ENCODE data around the gene PLCG2.
"Not testable (repeated sequence)": the region's sequence is repeated elsewhere in the genome, so short reads cannot be mapped to it uniquely, and the experiment has no call there.

Gene PLCG2

GRCh38 chr16:81877490-81877889 lies 98.4 kb downstream of the PLCG2 start:
- not testable (repeated sequence) for DNase-seq (ENCODE audit: low read depth in 2 of 2)

DNA sequence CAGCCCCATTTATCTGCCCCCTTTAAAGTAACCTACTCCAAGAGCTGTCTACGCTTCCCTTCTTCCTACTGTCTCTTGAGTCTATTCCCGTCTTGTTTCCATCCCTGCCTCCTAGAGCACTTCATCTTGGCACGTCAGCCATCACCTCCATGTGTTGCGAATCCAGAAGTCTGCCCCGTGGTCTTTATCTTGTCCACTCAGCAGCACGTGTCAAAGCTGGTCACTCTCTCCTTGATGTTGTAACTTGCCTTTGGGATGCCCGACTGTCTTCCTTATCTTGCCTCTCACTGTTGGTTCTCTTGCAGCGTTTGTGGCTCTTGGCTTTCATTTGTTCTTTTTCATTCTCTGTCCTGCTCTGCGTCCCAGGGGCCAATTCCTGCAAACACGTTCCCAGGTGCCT lies 99.4 kb downstream of the PLCG2 start:
- DNase-seq (ENCODE audit: low read depth in 2 of 2): no peak

- no peak for DNase-seq (ENCODE audit: low read depth in 2 of 2)
Measured at GRCh38 chr16:81879625-81880024, 100.5 kb downstream of the PLCG2 start.

GRCh38 chr16:81880816-81881215 lies 101.7 kb downstream of the PLCG2 start:
- no peak for DNase-seq (ENCODE audit: low read depth in 2 of 2)

- DNase-seq (ENCODE audit: low read depth in 2 of 2): no peak
Measured at GRCh38 chr16:81881228-81881627, 102.1 kb downstream of the PLCG2 start.

DNA sequence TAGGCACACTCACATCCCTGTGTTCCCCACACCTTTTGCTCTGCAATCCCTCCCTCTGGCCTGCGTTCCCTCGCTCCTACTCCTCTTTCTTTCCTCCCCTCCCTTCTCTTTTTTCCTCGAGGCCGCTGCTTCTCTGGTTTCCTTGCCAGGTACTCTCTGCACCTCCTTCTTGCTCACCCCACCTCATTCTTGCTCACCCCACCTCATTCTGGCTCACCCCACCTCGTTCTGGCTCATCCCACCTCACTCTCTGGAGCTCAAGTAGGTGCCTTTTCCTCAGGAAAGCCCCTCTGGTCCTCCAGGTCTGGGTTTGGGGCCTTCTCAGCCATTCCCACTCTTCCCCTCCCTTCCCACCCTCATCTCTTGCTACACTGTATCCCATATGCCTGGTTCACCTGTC lies 103.5 kb downstream of the PLCG2 start:
- no peak for DNase-seq (ENCODE audit: low read depth in 2 of 2)

DNA sequence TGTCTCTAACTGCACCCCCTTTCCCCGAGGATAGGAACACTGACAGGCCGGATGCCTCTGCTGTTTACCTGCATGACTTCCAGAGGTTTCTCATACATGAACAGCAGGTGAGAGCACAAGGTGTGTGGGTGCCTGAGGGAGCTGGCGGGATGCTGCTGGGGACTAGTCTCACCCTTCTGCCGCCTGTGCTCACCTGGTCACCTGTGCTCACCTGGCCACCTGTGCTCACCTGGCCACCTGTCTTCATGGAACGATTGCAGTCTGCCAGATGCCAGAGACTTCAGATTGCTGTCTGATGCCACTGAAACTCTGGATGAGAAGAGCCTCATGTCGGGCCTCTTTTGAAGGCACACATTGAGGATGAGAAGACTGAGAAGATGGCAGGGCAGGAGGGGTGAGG lies 104.1 kb downstream of the PLCG2 start:
- no peak for DNase-seq (ENCODE audit: low read depth in 2 of 2)

- DNase-seq (ENCODE audit: low read depth in 2 of 2): no peak
Measured at GRCh38 chr16:81885976-81886586, 107.0 kb downstream of the PLCG2 start.

DNA sequence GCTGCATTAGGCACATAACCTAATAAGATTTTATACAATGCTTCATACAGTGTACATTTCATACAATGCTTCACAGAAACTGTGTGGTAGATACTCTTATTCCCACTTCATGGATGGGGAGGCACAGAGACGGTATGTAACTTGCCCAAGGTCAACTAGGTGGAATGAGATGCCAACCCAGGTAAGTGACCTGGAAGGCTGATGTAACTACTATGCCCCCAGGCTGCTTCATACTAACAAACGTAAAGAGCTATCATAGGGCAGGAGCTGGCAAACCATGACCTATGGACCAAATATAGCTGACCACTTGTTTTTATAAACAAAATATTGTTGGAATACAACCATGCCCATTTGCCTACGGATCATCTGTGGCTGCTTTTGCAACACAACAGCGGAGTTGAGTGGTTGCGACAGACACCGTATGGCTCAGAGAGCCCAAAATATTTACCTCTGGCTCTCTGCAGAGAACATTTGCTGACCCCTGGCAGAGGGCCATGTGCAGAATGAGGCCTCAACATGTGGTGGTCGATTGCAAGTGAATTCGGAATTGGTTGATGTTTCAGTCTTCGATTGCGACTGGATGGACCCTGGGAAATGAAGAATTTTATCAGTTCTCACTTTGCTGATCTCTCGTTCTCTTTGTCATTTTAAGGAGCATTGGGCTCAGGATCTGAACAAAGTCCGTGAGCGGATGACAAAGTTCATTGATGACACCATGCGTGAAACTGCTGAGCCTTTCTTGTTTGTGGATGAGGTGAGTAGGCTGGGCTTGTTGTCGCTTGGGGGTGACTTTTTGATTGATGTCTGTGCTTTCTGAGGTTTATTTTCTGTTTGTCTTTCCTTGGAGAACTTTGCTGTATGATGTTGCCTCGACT lies 109.7 kb downstream of the PLCG2 start:
- DNase-seq (ENCODE audit: low read depth in 2 of 2): no peak

GRCh38 chr16:81891736-81892364 lies 112.8 kb downstream of the PLCG2 start:
- DNase-seq (ENCODE audit: low read depth in 2 of 2): no peak

DNA sequence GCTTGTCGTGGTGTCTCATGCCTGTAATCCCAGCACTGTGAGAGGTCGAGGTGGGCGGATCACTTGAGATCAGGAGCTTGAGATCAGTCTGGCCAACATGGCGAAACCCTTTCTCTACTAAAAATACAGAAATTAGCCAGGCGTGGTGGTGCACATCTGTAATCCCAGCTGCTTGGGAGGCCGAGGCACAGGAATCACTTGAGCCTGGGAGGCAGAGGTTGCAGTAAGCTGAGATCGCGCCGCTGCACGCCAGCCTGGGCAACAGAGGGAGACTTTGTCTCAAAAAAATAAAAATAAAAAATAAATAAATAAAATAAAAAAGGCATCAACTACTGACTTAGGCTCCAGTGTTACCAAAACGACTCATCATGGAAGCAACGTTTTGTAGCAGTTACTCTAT lies 115.5 kb downstream of the PLCG2 start:
- DNase-seq (ENCODE audit: low read depth in 2 of 2): no peak

DNA sequence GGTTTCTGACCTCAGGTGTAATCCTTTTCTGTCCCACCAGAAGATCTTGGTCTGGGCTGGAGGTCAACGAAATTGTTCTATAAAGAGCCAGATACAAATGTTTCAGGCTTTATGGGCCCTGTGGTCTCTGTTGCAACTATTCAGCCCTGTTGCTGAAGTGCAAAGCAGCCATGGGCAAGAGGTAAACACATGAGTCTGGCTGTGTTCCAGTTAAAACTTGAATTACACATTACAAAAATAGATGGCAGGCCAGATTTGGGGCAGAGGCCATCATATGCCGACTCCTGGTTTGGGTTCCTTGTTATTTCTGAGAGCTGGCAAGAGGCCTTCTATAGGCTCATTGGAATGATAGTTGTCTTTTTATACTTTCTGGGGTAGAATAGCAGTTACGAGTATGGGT lies 117.8 kb downstream of the PLCG2 start:
- no peak for DNase-seq (ENCODE audit: low read depth in 2 of 2)

- DNase-seq (ENCODE audit: low read depth in 2 of 2): no peak
Measured at GRCh38 chr16:81899601-81900000, 120.5 kb downstream of the PLCG2 start.

DNA sequence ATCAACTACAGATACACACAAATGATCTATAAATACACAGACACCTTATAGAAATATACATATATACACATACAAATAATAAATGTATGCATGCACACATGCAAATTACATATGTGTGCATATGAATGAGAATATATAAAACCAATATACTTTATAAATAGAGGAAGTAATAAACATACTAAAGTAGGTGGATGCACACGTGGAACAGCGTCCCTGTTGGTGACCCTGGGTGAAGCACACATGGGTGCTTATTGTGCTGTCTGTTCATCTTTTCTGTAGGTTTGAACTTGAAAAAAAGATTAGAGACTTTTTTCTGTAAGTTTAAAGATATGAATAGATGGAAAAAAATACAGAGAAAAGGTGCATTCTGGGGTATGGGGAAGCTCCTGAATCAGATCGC lies 120.9 kb downstream of the PLCG2 start:
- DNase-seq (ENCODE audit: low read depth in 2 of 2): no peak

GRCh38 chr16:81900456-81900855 lies 121.4 kb downstream of the PLCG2 start:
- no peak for DNase-seq (ENCODE audit: low read depth in 2 of 2)

GRCh38 chr16:81901484-81901883 lies 122.4 kb downstream of the PLCG2 start:
- DNase-seq (ENCODE audit: low read depth in 2 of 2): no peak

DNA sequence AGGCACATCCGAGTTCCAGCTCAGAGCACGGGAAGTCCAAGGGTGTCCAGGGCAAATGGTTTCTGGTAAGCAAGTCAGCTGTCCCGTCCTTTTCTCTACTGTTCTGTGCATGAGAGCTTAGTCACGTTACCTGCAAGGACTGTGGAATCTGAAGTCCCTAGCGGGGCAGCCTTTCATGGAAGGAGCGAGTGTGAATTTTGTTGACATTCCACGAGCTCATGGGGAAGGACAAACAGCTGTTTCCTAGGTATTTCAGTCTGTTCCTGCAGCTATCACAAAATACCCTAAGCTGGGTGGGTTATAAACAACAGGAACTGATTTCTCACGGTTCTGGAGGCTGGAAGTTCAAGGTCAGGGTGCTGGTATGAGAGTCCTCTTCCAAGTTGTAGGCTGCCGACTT lies 122.9 kb downstream of the PLCG2 start:
- no peak for DNase-seq (ENCODE audit: low read depth in 2 of 2)

DNA sequence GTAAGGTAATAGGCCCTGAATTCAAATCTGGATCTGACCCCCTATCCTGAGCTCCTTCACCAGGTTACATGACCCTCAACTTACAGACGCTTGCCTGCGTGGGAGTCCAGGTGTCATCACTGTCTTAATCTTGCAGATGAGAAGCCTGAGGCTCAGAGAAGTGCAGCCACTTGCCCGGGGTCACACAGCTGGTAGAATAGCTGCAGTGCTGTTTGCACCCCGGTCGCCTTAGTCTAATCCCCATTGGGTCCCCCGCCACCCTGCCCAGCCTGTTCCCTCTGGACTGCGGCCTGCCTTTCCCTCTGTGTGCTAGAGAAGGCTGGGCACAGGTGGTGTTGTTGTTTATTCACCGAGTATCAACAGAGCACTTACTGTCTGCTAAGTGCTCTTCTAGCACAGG lies 125.2 kb downstream of the PLCG2 start:
- DNase-seq (ENCODE audit: low read depth in 2 of 2): no peak

DNA sequence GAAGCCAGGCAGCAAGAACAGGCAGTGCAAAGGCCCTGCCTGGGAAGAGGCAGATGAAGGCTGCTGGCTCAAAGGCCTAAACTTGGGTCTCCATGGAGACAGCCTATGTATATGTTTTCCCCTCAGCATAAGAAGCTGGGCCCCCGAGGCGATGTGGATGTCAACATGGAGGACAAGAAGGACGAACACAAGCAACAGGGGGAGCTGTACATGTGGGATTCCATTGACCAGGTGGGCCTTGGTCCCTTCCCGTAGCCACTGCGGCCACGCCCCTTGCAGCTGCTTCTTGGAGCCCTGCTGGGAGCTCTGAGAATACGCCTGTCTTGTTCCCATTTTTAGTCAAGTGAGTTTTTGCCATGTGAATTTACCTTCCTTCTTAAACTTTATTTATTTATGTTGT lies 126.2 kb downstream of the PLCG2 start:
- no peak for DNase-seq (ENCODE audit: low read depth in 2 of 2)

- DNase-seq (ENCODE audit: low read depth in 2 of 2): no peak
Measured at GRCh38 chr16:81907681-81908080, 128.6 kb downstream of the PLCG2 start.

GRCh38 chr16:81908466-81909262 lies 129.6 kb downstream of the PLCG2 start:
- no peak for DNase-seq (ENCODE audit: low read depth in 2 of 2)

DNA sequence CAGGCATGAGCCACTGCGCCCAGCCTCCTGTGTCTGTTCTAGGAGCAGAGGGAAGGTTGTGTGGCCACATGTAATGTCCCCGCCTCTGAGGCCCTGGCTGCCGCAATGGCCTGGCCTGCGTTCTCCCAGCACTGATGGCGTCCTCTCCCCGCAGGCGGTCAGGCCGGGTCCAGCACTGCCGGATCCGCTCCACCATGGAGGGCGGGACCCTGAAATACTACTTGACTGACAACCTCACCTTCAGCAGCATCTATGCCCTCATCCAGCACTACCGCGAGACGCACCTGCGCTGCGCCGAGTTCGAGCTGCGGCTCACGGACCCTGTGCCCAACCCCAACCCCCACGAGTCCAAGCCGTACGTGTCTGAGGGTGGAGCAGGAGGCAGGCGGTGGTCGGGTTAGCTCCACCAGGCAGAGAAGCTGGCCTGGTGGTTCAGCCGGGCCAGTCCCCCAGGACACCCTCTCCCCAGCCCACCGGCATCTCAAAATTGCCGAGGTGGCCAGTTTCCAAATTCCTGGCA lies 131.3 kb downstream of the PLCG2 start:
- no peak for DNase-seq (ENCODE audit: low read depth in 2 of 2)

All from activated CD4-positive, alpha-beta T cell treated with anti-CD3 and anti-CD28 coated beads for 24 hours (primary cell).